ENCODE data around the gene CRACR2B. TPM values are rescaled to one million over a fixed set of nuclear protein-coding genes. Genes with fewer than 3 reads are reported as not detected.

Gene CRACR2B
- total RNA-seq, 1 donor from 2014 or later: 0.57 TPM

DNA sequence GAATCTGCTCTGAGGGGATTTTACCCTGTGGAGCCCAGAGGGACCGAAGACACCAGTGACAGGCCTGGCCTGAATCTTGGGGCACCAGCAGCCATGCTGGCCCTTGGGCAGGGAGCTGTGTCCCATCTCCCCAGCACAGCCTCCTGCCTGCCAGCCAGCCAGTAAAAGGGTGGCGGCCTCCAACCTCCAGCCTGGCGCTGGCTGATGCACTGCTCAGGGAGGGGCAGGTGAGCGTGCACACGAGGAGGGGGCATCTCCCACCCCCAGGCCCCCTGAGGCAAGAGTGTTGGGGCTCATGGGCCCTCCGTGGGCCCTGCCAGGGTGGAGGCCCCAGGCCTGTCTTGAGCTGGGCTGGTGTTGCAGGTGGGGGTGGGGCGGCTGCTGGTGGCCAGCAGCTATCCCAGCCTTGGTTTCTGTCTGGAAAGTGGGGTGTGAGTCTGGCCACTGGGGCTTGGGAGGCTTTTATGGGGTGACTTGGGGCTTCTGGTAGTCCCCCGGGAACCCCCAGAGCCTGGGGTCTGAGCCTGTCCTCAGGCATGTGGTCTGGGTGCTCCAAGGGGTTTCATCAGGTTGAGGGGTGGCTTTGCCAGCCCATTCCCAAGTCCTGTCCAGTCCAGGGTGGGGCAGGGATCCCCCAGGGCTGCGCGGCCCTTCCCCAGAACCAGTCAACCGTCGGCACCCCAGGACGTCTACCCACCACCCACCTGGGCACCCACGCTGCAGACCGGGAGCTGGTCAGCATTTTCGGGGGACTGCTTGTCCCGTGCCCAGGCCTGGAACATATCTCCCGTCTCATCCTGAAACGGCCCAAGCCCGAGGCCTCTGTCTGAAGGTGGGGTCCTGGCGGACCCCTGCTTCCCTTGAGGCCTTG lies 32.8 kb downstream of the CRACR2B start:
- Mint-ChIP-seq H3K4me3 (ENCODE audit: unreplicated experiment) (no peak overlapping the region), H3K27ac (ENCODE audit: unreplicated experiment) (no peak overlapping the region), H3K4me1 (ENCODE audit: low read depth) (peaks cover 5% of the 10 kb centered on the region), H3K36me3 (ENCODE audit: low read depth) (no peaks in the 10 kb centered on the region), H3K27me3 (ENCODE audit: low read depth) (no peaks in the 10 kb centered on the region), H3K9me3 (ENCODE audit: low read depth) (no peaks in the 10 kb centered on the region)
- no peak for DNase-seq (ENCODE audit: low spot score)
- TF ChIP-seq CTCF (IDR thresholded peaks at IDR 0.05): no peak

- no peak overlapping the region for H3K4me3 Mint-ChIP-seq (ENCODE audit: unreplicated experiment)
- no peak for TF ChIP-seq CTCF (IDR thresholded peaks at IDR 0.05)
- no peaks in the 10 kb centered on the region for H3K36me3 Mint-ChIP-seq (ENCODE audit: low read depth)
- no peak for DNase-seq (ENCODE audit: low spot score)
- H3K27ac Mint-ChIP-seq (ENCODE audit: unreplicated experiment): no peak overlapping the region
- H3K9me3 Mint-ChIP-seq (ENCODE audit: low read depth): no peaks in the 10 kb centered on the region
- peaks cover 5% of the 10 kb centered on the region for H3K4me1 Mint-ChIP-seq (ENCODE audit: low read depth)
- no peaks in the 10 kb centered on the region for H3K27me3 Mint-ChIP-seq (ENCODE audit: low read depth)
Measured at GRCh38 chr11:861105-861479, 33.4 kb downstream of the CRACR2B start.

DNA sequence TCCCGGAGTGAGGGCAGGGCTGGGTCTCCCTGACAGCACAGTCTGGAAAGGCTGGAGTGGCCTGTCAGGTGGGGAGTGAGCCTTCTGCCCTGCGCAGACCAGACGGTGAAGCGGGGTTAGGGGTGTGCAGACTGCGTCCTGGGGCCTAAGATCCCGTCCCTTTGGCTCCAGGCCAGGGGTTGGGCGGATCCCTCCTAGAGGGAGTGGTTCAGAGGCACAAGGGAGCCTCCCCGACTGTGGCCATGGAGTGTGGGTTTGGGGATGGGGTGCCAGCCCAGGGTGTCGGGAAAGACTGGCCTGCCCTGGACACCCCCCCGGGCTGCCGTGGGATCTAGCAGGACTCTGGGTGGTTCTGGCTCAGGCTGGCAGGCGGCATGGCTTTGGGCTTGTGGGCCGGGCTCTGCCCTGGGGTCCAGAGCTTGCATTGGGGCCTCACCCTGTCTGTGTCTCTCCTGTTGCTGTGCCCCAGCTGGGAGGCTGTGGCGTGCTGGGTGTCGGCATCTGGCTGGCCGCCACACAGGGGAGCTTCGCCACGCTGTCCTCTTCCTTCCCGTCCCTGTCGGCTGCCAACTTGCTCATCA lies 34.5 kb downstream of the CRACR2B start:
- no peaks in the 10 kb centered on the region for H3K9me3 Mint-ChIP-seq (ENCODE audit: low read depth)
- H3K4me3 Mint-ChIP-seq (ENCODE audit: unreplicated experiment): no peak overlapping the region
- H3K4me1 Mint-ChIP-seq (ENCODE audit: low read depth): peaks cover 5% of the 10 kb centered on the region
- H3K27me3 Mint-ChIP-seq (ENCODE audit: low read depth): no peaks in the 10 kb centered on the region
- no peak overlapping the region for H3K27ac Mint-ChIP-seq (ENCODE audit: unreplicated experiment)
- no peaks in the 10 kb centered on the region for H3K36me3 Mint-ChIP-seq (ENCODE audit: low read depth)
- no peak for TF ChIP-seq CTCF (IDR thresholded peaks at IDR 0.05)
- no peak for DNase-seq (ENCODE audit: low spot score)

GRCh38 chr11:862696-863022 lies 34.9 kb downstream of the CRACR2B start:
- H3K9me3 Mint-ChIP-seq (ENCODE audit: low read depth): no peaks in the 10 kb centered on the region
- H3K27me3 Mint-ChIP-seq (ENCODE audit: low read depth): no peaks in the 10 kb centered on the region
- DNase-seq (ENCODE audit: low spot score): no peak
- H3K4me3 Mint-ChIP-seq (ENCODE audit: unreplicated experiment): no peak overlapping the region
- peaks cover 5% of the 10 kb centered on the region for H3K4me1 Mint-ChIP-seq (ENCODE audit: low read depth)
- no peaks in the 10 kb centered on the region for H3K36me3 Mint-ChIP-seq (ENCODE audit: low read depth)
- no peak overlapping the region for H3K27ac Mint-ChIP-seq (ENCODE audit: unreplicated experiment)
- no peak for TF ChIP-seq CTCF (IDR thresholded peaks at IDR 0.05)

- no peak for TF ChIP-seq CTCF (IDR thresholded peaks at IDR 0.05)
- Mint-ChIP-seq H3K27ac (ENCODE audit: unreplicated experiment) (no peak overlapping the region), H3K36me3 (ENCODE audit: low read depth) (no peaks in the 10 kb centered on the region), H3K27me3 (ENCODE audit: low read depth) (no peaks in the 10 kb centered on the region), H3K9me3 (ENCODE audit: low read depth) (no peaks in the 10 kb centered on the region), H3K4me1 (ENCODE audit: low read depth) (peaks cover 5% of the 10 kb centered on the region), H3K4me3 (ENCODE audit: unreplicated experiment) (no peak overlapping the region)
- no peak for DNase-seq (ENCODE audit: low spot score)
Measured at GRCh38 chr11:863023-863909, 35.5 kb downstream of the CRACR2B start.

All from chondrocyte (in vitro differentiated cells).